ENCODE data around the gene NUAK1. TPM values are rescaled to one million over a fixed set of nuclear protein-coding genes. Genes with fewer than 3 reads are reported as not detected.

NUAK1 gene
- total RNA-seq, 1 experiment from 2014 or later, result 10.1 TPM

DNA sequence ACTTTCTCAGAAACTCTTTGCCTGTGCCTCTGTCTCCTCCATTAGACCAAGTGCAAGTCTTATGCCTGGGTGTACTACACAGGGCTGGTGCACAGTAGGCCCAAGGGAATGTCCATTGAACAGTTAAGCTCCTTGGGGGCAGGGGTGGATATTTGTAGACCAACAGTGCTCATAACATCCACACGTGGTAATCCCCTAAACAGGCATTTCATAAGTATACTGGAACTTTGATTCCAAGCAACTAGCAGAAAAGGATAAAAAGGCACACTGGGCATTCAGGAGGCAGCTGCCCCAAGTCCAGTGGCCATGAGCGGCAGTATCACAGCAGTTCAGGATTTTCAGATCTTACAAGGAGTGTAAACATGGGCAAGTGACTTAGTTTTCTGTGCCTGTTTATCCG is 16.8 kb downstream of the NUAK1 start:
- H3K9me3 ChIP-seq (ENCODE audit: control insufficient read depth, low read depth, low read length), result no peaks in the 10 kb centered on the region
- H4K5ac ChIP-seq (ENCODE audit: insufficient read length, low read depth, low read length), result no peak overlapping the region
- H3K9me3 Mint-ChIP-seq, result no peaks in the 10 kb centered on the region
- no peak overlapping the region for H2AK5ac ChIP-seq (ENCODE audit: insufficient read length, low read length)
- H2BK12ac ChIP-seq (ENCODE audit: insufficient read length, low read depth, low read length), result no peak overlapping the region
- TF ChIP-seq, protein P1, sequence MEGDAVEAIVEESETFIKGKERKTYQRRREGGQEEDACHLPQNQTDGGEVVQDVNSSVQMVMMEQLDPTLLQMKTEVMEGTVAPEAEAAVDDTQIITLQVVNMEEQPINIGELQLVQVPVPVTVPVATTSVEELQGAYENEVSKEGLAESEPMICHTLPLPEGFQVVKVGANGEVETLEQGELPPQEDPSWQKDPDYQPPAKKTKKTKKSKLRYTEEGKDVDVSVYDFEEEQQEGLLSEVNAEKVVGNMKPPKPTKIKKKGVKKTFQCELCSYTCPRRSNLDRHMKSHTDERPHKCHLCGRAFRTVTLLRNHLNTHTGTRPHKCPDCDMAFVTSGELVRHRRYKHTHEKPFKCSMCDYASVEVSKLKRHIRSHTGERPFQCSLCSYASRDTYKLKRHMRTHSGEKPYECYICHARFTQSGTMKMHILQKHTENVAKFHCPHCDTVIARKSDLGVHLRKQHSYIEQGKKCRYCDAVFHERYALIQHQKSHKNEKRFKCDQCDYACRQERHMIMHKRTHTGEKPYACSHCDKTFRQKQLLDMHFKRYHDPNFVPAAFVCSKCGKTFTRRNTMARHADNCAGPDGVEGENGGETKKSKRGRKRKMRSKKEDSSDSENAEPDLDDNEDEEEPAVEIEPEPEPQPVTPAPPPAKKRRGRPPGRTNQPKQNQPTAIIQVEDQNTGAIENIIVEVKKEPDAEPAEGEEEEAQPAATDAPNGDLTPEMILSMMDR (conservative IDR thresholded peaks at IDR 0.05), result no peak
- H2AFZ ChIP-seq (ENCODE audit: low read length), result no peak overlapping the region
- no peak overlapping the region for H4K8ac ChIP-seq (replicated peaks; ENCODE audit: insufficient read length, low read depth, low read length)
- peaks cover 15% of the 10 kb centered on the region; the same call in 1 of the 2 replicates for H3K79me2 ChIP-seq (ENCODE audit: insufficient read depth, low read length)
- H3K27me3 Mint-ChIP-seq (ENCODE audit: low read depth), result no peaks in the 10 kb centered on the region
- no CpG with 5 or more reads among the region's 3 CpGs for WGBS (ENCODE audit: extremely low coverage, insufficient read length, low lambda C conversion rate)
- H3T11ph ChIP-seq (ENCODE audit: low read length), result no peak overlapping the region
- H3K79me1 ChIP-seq (ENCODE audit: insufficient read depth, low read depth, low read length, poor library complexity, severe bottlenecking), result no peaks in the 10 kb centered on the region
- no peak overlapping the region for H2BK15ac ChIP-seq (ENCODE audit: low read depth, low read length)
- H3K14ac ChIP-seq (ENCODE audit: insufficient read depth, low read length), result no peak overlapping the region
- H3K36me3 Mint-ChIP-seq (ENCODE audit: insufficient read depth in 1 of 3, low read depth in 3 of 3), result no peaks in the 10 kb centered on the region; a peak in 1 of 7 replicates
- H2BK120ac ChIP-seq (ENCODE audit: low read depth, low read length, poor library complexity, severe bottlenecking), result no peak overlapping the region
- H3K23me2 ChIP-seq (ENCODE audit: insufficient read length, low read depth, low read length, poor library complexity, severe bottlenecking), result no peaks in the 10 kb centered on the region
- H3K18ac ChIP-seq (ENCODE audit: insufficient read length, low read depth, low read length), result no peak overlapping the region
- no peak overlapping the region for H2BK20ac ChIP-seq (ENCODE audit: low read depth, low read length, poor library complexity, severe bottlenecking)
- H3K4me2 ChIP-seq (ENCODE audit: insufficient read depth, insufficient read length, low read length), result no peak overlapping the region
- H3K4me3 Mint-ChIP-seq, result no peak overlapping the region
- H3K23ac ChIP-seq (ENCODE audit: insufficient read length, low read depth, low read length), result no peak overlapping the region
- H3K4ac ChIP-seq (ENCODE audit: low read depth, low read length), result no peak overlapping the region
- no peak overlapping the region for H3K27ac Mint-ChIP-seq
- DNase-seq, result no peak
- H3K9ac ChIP-seq (ENCODE audit: extremely low read depth, insufficient read length, low read length), result no peak overlapping the region
- no peak overlapping the region for H2BK5ac ChIP-seq (ENCODE audit: insufficient read length, low read length)
- peaks cover 36 to 51% of the 10 kb centered on the region in 2 experiments for H3K4me1 Mint-ChIP-seq
- no peak overlapping the region for H4K91ac ChIP-seq (ENCODE audit: insufficient read length, low read depth, low read length)
- no peaks in the 10 kb centered on the region for H3K27me3 ChIP-seq (ENCODE audit: insufficient read depth, low read length)
- H4K20me1 ChIP-seq (ENCODE audit: control insufficient read depth, insufficient read depth, insufficient read length), result no peaks in the 10 kb centered on the region
- peaks cover 2% of the 10 kb centered on the region; the same call in 1 of the 2 replicates for H3K4me1 ChIP-seq (ENCODE audit: insufficient read depth, low read length)
- no peak overlapping the region for H3K56ac ChIP-seq (ENCODE audit: insufficient read length, low read depth, low read length)
- no peak overlapping the region for H3K27ac ChIP-seq (ENCODE audit: insufficient read length, low read depth, low read length)

Measured in H9 (cell line).